Prostate gland (tissue), 2 donors: ENCODE results near the gene HNRNPU.

Experiments
- CTCF ChIP-seq, 4 experiments: fragments of 200-600 bp in 2 of 4; fragments of 450-650 bp in 2 of 4; sonication (generic) in 2 of 4; IDR thresholded peaks; 1 replicate in 3 of 4; 2 replicates in 1 of 4; pipeline ENCODE4 v1.5.1; 2016 to 2019; ENCODE audit warnings: antibody characterized with exemption in 4 of 4, mild to moderate bottlenecking in 2 of 4, moderate library complexity in 2 of 4
- POLR2AphosphoS5 ChIP-seq: sonication (generic); formaldehyde crosslinking; IDR thresholded peaks from one replicate; pipeline ENCODE4 v1.6.1; 2017; ENCODE audit warnings: antibody characterized with exemption

- no peak for TF ChIP-seq CTCF (IDR thresholded peaks at IDR 0.05)
- no peak for TF ChIP-seq POLR2AphosphoS5
Measured at GRCh38 chr1:244861683-244862082, 2.7 kb downstream of the HNRNPU start.
